Activated gamma-delta T cell treated with Interleukin-2 at 50 U/mL for 16 hours (primary cell): ENCODE data around the gene LONP1.
"Not testable (repeated sequence)": the region's sequence is repeated elsewhere in the genome, so short reads cannot be mapped to it uniquely, and the experiment has no call there.

Source experiments
- DNase-seq: peaks from one replicate; pipeline ENCODE4 v3.0.0-alpha.2; 2020

The LONP1 gene

DNA sequence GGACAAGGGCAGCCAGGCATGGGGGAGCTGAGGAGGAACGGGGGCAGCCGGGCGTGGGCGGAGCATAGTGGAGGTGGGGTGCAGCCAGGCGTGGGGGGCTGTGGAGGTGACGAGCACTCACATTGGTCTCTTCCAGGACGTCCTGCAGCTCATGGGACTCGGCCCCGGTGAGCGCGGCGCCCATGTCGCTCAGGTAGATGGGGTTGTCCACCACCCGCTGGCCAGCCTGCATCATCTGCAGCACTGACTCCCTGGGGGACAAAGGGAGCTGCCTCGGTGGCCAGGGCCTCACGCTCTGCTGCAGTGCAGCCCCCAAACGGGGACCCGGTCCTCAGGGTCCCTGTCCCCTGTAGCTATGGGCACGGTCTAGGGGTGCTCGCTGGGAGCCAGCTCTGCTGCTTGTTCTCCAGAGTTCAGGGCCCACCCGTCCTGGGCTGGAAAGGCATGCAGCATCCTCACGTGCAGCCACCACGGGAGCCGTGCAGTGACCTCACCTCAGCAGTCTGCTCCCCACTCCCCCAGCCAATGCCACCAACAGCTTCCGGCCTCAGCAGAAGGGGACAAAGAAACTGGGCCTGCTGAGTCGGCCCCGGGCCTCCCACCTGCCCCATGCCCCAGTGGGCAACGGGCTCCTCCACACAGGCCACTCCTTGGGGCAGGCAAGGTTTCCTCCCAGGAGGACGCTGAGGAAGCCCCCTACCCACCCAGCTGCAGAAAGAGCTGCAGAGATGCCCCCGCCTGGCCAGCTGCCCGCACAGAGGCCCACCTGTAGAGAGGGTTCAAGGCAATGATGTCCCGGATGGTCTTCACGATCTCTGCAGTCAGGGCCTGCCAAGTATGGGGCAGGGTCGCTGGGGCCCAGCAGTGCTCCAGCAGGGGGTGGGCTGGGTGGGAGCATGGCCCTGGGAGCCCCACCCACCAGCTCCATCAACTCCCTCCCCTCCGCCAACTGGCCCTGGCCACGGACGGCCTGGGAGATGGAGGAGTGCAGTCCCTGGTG lies 12.1 kb downstream of the LONP1 start:
- DNase-seq, result no peak

DNA sequence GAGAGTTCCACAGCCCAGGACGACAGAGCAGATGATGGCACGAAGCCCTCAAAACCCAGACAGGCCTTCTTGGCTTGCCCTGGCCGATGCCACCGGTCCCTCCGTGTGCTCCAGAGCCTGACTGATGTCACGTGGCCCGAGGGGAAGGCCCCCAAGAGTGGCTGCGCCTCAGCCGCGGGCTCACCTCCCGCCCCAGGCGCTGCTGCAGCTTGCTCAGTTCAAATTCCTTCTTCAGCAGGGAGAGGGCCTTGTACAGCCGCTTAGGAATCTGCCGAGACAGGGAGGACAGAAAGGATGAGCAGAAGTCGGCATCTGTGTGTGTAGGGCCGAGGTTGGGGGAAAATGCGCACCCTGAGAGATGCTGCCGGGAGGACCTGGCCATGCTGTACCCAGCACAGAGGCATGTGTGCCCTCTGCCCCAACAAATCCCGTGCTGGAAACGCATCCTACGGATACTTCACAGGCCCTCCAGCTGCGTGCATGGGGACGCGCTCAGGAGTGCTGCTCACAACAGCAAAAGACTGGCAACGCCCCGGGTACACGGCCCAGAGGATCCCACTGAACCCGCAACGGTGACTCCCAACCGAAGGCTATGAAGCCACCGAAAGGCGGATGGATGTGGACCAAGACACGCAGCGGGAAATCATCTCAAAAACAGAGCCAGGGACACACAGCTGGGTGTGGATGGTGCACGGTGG lies 12.9 kb downstream of the LONP1 start:
- DNase-seq, result no peak

- DNase-seq, result no peak
Observed at GRCh38 chr19:5705552-5705951, 14.4 kb downstream of the LONP1 start.

GRCh38 chr19:5703819-5704818 lies 15.8 kb downstream of the LONP1 start:
- DNase-seq, result no peak

GRCh38 chr19:5702053-5702410 lies 17.9 kb downstream of the LONP1 start:
- not testable (repeated sequence) for DNase-seq

DNA sequence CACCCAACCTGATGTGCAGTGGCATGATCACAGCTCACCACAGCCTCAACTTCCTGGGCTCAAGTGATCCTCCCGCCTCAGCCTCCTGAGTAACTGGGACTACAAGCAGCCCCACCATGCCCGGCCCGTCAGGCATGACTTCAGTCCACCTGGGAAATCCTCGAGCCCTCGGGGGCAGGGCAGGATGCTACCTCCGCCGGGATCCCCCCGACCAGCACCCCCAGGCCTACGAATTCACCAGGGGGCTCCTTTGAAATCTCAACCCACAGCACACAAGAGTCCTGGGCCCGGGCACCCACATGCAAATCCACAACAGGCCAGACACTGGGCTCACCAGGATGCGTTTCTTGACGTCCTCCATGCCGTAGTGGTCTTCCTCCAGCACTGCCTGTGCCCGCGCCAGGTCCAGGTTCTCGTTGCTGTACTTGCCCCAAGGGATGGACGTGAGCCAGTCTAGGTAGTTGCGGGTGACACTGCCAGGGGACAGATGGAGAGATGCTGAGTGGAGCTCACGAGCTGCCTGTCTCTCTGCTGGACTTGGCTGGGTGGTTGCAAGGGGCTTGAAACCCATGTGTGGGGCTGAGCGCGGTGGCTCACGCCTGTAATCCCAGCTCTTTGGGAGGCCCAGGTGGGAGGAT lies 19.4 kb downstream of the LONP1 start:
- no peak for DNase-seq

DNA sequence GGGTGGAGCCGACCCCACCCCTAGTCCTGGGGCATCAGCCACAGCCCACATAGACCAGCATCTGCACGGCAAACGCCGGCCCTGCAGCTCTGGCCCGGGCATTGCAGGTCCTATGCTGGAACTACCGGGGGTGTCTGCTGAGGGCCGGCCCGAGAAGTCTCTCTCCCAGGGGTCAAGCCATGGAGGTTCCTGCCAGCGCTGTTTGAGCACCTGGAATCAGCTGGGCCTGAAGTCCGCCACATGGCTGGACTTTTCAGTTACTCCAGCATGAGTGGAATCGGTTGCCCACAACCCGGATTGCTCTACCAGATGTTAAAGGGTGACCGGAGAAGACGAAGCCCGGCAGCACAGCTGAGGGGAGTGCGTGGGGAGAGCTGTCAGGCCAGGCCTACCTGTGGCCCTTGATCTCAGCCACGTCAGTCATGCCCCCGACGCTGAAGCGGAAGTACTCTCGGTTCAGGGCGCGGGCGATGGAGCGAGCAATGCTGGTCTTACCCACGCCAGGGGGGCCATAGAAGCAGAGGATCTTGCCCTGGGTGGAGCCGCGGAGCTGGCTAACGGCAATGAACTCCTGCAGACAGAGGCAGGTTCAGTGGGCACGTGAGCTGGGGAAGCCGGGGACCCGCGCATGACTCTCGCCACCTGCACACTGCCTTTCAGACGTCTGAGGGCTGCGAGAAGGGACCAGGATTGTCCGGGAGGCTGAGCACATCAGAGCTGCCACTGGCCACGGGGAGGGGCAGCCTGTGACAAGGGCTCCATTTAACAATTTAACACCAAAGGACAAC lies 21.1 kb downstream of the LONP1 start:
- DNase-seq, result no peak

DNA sequence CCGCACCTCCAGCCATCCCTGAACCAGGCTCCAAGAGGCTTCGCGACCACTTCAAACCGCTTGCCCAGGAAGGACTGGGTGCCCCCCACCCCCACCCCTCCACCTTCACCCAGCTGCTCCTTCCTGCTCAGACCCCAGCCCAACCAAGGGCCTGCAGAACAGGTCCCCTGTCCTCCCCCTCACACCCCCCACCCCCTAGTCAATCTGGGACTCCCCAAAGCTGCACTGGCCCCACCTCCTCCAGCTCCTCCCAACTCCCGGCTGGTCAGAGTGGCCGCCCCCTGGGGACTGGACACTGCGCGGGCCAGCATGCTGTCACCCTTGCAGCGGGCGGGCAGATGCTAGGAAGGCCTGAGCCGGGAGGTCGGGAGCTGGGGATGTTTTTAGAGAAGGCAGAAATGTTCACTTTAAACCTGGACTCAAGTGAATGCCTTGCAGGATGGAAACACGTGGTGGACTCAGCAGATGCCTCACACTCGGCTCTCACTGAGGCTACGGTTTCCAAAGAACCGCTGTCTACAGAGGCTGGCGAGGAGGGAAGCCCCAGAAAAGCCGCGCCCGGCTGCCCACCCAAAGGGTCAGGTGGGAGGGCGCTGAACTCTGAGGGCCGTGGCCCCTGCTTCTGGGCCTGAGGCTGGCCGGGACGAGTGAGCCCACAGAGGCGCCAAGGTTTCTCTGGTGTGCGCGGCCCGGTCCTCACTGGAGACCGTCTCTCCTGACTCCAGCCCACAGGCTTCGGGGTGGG lies 21.9 kb downstream of the LONP1 start:
- no peak for DNase-seq

GRCh38 chr19:5697022-5697889 lies 22.7 kb downstream of the LONP1 start:
- DNase-seq, result no peak

- DNase-seq, result no peak
Observed at GRCh38 chr19:5696196-5697021, 23.5 kb downstream of the LONP1 start.

- no peak for DNase-seq
Observed at GRCh38 chr19:5695649-5696195, 24.2 kb downstream of the LONP1 start.

- DNase-seq, result no peak
Observed at GRCh38 chr19:5694956-5695648, 24.8 kb downstream of the LONP1 start.

GRCh38 chr19:5694167-5694955 lies 25.6 kb downstream of the LONP1 start:
- no peak for DNase-seq

DNA sequence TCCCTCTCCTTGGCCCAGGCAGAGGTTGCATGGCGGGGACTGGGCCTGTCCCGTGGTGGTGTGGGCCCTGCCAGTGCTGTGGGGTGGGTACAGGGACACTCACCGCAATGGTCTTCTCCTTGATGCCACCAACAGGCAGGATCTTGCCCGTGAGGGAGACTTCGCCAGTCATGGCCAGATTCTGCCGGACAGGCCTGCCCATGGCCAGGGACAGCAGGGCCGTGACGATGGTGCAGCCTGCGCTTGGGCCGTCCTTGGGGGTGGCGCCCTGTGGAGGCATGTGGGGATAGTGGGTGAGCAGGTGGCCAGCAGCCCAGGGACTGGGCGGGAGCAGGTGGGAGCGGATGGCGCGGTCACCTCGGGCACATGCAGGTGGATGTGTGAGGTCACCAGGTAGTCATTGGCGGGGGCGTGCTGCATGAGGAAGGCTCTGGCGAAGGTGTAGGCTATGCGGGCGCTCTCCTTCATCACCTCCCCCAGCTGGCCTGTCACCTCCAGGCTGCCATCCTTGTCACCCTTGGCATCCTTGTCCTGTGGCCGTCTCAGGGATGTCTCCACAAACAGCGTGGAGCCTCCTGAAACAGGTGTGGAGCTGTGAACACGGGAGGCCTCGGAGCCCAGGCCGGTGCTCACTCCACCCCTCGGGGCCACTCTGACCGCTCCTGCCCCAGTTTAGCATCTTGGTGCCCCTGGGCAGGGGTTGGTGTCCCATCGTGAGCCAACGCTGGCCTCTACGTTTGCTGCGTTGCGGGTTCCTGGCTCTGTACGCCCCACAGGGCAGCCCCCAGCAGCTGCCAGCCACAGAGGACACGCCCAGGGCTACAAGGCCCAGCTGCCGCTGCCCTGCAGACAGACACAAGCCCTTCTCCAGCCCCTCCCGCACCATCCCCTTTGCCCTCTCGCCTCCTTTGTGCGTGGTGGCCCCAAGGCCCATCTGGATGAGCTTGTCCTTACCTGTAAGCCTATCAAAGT lies 26.5 kb downstream of the LONP1 start:
- DNase-seq, result no peak

GRCh38 chr19:5692723-5693194 lies 27.2 kb downstream of the LONP1 start:
- no peak for DNase-seq
